SH-SY5Y (cell line): ENCODE results near the gene CSMD2.

Experiments used
- GATA2 ChIP-seq: IDR thresholded peaks from 2 replicates; pipeline ENCODE4 v1.6.1; 2011; ENCODE audit warnings: mild to moderate bottlenecking, low read depth, low read length
- GATA3 ChIP-seq: IDR thresholded peaks from 2 replicates; pipeline ENCODE4 v1.6.1; 2011; ENCODE audit warnings: low read depth, mild to moderate bottlenecking, low read length, moderate library complexity

GRCh38 chr1:34163792-34164731 lies 968 bp downstream of the CSMD2 start:
- TF ChIP-seq GATA3 = no peak
- TF ChIP-seq GATA2 = no peak
